CD4-positive, alpha-beta T cell treated with Interleukin-1 beta for 1 hour (primary cell): ENCODE data around the gene CASP1.
"Not testable (repeated sequence)": the region's sequence is repeated elsewhere in the genome, so short reads cannot be mapped to it uniquely, and the experiment has no call there.

Source experiments
- DNase-seq, 2 donors: peaks; one replicate each; pipeline ENCODE4 v3.0.0-alpha.2; 2020 to 2022

Gene CASP1

DNA sequence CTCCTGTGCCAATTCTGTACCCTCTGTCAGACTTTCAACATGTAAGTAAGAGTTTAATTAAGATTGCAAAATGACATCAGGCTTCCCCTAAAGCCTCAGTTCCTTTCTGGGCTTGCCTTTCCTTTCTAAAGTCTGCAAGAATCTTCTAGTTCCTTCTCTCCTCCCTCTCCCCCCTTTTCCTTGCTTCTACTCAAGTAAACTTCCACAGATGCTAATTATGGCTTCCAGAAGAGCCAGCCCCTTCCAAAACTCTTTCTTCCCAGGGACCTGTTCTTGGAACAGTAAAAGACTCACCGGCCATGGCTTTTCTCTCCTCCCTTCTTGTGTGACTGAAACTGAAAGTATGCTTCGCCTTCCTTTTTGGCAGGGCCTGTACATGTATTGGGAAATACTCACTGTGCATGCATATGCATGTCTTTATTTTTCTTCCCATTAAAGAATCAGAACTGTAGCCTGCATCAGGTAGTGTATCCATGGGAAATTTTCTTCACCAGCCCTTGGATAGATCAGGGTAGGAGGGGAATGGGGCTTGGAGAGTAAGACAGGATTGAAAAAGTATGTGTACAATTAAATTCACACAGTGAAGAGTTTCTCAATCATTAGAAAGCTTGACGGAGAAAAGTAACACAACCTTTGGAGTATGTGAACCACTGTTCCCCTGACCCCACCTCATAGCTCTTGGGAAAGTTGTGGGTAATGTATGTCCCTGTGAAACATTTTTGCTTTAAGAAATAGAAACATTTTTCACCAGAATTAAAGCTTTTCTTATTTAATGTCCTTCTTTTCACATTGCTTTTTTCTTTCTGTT lies at the start of gene CASP1:
Gene CASP1 (minus strand): TSS at position 332 of the 808 bp plus-strand sequence. CDS start 31 bp downstream, at position 301.
- peak; percentile 22 to 49 for DNase-seq

GRCh38 chr11:105081412-105082150 lies 46.6 kb upstream of the CASP1 start:
- no peak for DNase-seq

GRCh38 chr11:105080171-105080906 lies 45.4 kb upstream of the CASP1 start:
- DNase-seq = not testable (repeated sequence)

DNA sequence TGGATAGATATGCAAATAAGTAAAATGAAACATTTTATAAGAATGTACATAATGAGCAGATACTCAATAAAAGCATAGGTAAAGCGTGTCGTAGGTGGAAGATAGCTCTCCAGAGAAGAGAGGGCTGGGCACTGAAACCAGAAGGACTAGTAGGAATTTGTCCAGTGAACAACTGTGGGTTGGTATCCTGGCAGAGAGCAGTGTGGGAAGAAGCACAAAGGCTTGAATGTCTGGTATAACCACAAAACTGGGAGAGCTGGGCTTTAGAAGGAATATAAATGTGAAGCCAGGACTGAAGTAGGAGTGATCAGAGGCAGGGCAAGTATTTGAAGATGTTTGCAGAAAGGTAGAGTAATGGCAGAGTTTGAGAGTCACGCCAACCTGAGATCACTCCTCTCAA lies 43.3 kb upstream of the CASP1 start:
- no peak for DNase-seq

GRCh38 chr11:105077141-105077790 lies 42.3 kb upstream of the CASP1 start:
- DNase-seq = not testable (repeated sequence)

- DNase-seq = no peak
These were observed 39.2 kb upstream of the CASP1 start for GRCh38 chr11:105074166-105074530.

GRCh38 chr11:105073456-105074165 lies 38.7 kb upstream of the CASP1 start:
- no peak for DNase-seq

DNA sequence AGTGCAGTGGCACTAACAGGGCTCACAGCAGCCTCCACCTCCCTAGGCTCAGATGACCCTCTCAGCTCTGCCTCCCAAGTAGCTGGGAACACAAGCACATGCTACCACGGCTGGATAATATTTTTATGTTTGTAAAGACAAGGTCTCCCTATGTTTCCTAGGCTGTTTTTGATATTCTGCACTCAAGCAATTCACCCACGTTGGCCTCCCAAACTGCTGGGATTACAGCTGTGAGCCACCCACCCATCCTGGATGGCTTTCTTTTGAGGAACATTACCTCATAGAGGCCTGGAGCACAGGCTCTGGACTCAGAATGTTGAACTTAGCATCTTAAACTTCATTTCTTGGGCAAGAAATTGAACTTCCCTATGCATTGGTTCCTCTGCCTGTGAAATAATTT lies 37.1 kb upstream of the CASP1 start:
- DNase-seq = not testable (repeated sequence)

- DNase-seq = peak in 1 of 2 donors; percentile 75
These were observed 36.3 kb upstream of the CASP1 start for GRCh38 chr11:105071089-105071732.

DNA sequence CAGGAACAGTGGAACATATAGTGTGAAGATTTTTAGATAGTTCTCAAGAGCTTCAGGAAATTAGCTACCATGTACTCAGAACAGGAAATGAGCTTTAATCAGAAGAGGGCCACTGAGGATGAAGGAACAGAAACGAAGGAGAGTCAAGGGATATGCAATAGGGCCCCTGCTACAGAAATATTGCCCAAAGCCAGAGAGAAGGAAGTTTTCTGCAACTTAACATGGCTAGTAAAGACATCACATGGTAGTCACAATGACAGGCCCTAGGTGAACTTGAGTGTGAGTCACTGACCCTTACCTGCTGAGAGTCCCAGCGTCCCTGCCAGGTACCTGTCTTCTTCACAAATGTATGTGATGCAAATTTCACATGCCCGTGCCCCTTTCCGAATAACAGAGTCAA lies 35.4 kb upstream of the CASP1 start:
- peak in 1 of 2 donors; percentile 24 for DNase-seq

DNA sequence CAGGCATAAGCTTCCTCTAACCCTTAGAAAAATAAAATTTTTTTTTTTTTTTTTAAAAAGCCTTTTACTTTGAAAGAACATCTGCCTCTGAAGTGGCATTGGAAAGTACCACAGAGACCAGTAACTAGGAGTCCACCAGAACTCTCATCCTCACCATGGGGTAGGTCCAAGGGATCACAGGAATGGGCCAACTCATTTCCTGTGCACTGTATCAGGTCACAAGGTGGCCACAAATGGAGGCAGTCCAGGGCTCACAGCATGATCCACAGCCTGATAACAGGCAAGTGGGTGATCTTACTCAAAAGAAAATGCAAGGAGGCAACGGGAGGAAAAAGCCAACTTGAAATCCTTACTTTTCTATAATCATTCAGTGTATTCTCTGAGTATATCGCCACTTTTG lies 34.8 kb upstream of the CASP1 start:
- not testable (repeated sequence) for DNase-seq

DNA sequence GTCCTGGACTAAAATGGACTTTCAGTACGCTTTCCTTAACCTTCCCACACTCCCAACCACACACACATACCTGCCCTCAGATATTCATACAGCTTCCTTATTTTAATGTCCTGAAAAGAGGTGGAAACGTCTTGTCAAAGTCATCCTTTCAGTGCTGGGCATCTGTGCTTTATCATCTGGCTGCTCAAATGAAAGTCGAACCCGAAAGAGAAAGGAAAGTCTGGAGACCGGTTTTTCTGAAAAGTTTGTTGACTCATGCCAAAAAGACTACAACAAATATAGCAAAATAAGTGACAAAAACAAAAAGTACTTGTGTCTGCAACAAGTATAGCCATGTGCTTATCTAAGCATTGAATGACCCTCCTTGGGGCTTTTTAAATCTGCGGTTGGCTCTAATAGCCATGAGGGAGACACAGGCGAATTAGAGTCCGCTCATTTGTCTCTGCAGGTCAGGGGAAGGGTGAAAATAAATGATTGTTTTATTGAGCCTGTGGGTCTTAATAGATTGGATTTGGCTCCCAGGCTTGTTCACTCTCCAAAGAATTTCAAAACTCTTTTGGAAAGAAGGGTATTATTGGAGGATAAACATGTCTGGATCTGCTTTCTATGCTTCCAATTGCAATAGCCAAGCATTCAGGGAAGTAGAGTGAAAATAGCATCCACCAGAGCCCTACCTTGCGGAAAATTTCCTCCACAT lies 28.4 kb upstream of the CASP1 start:
- not testable (repeated sequence) for DNase-seq

- DNase-seq = no peak
These were observed 22.5 kb upstream of the CASP1 start for GRCh38 chr11:105057432-105057831.

- no peak for DNase-seq
These were observed 21.5 kb upstream of the CASP1 start for GRCh38 chr11:105056446-105056845.

GRCh38 chr11:105054723-105055493 lies 20.0 kb upstream of the CASP1 start:
- DNase-seq = no peak

GRCh38 chr11:105052487-105052886 lies 17.5 kb upstream of the CASP1 start:
- no peak for DNase-seq

GRCh38 chr11:105051559-105051958 lies 16.6 kb upstream of the CASP1 start:
- no peak for DNase-seq

GRCh38 chr11:105049481-105049880 lies 14.5 kb upstream of the CASP1 start:
- no peak for DNase-seq

- DNase-seq = no peak
These were observed 12.1 kb upstream of the CASP1 start for GRCh38 chr11:105046898-105047579.
